T-helper 1 cell (primary cell): ENCODE measurements around the gene KCNQ2.

Source experiments
- DNase-seq, 5 donors: peaks; one replicate each; pipeline ENCODE4 v3.0.0-alpha.2; 2012 to 2020

KCNQ2 gene

DNA sequence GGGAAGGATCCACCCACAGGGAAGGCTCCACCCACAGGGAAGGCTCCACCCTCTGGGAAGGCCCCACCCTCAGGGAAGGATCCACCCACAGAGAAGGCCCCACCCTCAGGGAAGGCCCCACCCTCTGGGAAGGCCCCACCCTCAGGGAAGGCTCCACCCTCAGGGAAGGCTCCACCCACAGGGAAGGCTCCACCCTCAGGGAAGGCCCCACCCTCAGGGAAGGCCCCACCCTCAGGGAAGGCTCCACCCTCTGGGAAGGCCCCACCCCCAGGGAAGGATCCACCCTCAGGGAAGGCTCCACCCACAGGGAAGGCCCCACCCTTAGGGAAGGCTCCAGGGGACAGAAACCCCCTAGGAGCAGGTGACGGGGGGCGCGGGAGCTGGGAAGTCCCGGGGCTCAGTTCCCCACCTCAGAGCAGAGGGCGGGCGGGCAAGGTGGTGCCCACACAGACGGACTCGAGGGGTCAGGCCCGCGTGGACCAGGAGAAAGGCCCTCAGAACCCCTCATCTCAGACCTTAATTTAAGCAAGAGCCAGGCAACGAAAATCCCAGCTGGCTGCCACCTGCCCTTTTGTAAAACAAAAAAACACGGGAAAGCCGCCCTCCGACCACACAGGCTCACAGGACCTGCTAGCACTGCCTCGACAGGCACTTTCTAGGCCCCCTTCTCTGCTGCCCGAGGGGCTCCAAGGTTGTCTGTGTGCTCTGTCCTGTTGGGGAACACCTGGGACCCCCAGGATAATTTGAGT is 39.7 kb downstream of the KCNQ2 start:
- no peak for DNase-seq

- DNase-seq, result no peak
Observed at GRCh38 chr20:63431944-63432343, 40.5 kb downstream of the KCNQ2 start.

- DNase-seq, result no peak
Observed at GRCh38 chr20:63430891-63431290, 41.6 kb downstream of the KCNQ2 start.

DNA sequence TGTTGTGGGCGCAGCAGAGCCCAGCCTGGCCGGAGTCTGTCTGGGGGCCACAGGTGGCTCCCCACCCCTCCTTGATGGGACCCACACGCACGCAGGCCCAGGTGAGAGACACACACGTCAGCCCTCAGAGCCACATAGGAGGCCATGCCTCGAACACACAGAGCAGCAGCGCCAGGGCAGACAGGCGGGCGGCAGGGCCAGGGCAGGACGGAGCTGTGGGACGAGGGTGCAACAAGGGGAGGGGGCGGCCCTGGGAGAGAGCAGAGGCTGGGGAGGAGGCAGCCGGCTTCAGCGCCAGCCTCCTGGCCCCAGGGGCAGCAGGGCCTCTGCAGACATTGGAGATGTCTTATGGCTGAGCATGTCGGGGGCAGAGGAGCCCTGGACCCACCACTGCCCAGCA is 42.5 kb downstream of the KCNQ2 start:
- DNase-seq, result no peak

DNA sequence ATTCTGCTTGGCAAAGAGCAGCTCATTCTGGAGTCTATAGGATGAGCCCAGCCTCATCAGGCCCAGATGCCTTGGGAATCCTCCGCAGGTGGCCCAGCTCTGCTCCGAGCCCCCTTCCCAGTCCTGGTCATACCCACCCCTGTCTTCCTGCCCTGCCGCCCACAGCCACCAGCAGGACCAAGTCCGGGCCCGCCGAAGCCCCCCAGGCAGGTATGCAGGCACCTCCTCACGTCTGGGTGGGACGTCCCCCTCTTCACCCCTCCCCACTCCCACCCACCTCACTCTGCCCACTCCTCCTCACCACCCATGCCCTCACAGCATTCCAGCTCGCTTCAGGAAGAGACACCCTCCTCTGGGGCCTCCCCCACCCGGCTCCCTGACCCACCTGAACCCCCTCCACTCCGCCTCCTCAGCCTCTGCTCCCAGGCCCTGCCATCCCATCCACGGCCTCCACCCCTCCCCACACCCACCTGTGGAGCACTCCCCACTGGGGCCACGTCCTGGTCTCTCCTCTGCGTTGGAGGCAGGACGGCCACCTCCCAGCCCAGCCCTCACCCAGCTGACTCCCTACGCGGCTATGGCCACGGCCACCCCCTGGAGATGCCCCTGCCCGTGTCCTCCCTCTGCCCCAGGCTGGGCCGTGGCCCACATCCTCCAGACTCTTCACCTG is 43.4 kb downstream of the KCNQ2 start:
- no peak for DNase-seq

DNA sequence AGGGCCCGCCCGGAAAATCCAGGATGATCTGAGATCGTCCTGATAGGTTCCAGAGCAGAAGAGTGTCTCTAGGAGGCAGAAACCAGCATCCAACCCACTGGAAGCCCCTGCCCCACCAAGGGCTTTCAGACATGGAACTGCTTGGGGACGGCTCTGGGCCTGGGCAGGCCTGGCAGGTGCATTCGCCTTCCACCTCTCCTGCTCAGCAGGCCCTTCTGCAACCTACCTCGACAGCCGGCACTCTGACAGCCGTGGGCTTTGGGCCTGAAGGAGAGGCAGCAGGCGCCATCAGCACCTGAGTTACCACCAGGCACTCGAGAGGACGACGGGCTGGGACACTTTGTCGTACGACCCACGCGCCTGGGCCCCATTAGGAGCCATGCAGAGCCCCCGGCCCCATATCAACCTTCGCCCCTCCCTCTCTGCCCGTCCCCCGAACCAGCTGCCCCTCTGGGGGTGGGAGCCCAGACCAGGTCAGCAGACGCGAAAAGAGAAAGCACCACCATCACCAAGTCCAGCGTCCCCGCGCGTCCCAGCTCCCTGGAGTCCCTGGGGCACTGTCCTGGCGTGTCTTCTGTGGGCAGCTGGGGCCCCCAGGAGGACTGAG is 44.6 kb downstream of the KCNQ2 start:
- no peak for DNase-seq

- no peak for DNase-seq
Observed at GRCh38 chr20:63427206-63427605, 45.2 kb downstream of the KCNQ2 start.

DNA sequence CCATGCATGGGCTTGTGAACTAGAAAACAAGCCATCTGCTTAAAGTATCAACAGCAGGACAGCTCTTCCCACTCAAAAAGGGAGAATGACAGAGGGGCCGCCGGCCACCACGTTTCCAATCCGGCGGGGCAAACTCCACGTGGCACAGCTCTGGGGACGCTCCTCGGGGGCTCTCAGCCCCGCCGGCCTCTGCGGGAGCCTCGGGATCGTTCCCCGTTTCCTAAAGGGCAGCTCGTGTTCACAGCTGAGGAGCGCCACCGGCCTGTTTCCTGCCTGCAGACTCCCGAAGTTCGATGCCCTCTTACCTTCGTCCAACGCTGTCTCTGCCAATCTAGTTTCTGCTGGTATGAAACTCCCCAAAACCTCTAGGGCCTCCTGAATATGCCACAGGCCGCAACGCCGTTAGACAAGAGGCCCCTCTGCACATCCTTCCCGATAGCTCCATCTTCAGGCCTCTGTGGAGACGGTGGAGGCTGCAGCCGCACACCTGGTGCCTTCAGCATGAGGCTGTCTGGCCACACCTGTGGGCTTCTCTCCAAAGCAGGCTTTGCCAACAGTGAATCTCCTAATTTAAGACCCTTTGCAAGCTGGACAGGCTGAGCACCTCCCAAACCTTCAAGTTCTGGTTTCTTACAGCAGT is 46.5 kb downstream of the KCNQ2 start:
- no peak for DNase-seq

DNA sequence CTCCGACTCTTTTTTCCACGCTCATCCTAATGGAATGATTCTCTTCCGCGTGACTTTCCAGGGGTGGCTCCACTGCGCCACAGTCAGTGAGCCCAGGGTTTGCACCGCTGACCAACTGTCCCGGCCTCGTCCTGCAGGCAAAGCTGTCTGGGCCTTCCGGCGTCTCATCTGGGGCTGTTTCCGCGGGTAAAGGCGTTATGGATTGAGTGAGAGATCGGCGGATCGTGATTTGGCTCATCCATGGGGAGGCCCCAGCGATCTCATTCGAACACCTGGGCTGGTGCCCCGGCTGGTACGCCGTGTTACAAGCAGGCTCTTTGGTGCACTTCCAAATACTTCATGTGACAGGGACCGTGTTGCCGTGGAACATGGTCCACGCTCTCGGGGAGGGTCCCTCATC is 47.8 kb downstream of the KCNQ2 start:
- DNase-seq, result no peak

DNA sequence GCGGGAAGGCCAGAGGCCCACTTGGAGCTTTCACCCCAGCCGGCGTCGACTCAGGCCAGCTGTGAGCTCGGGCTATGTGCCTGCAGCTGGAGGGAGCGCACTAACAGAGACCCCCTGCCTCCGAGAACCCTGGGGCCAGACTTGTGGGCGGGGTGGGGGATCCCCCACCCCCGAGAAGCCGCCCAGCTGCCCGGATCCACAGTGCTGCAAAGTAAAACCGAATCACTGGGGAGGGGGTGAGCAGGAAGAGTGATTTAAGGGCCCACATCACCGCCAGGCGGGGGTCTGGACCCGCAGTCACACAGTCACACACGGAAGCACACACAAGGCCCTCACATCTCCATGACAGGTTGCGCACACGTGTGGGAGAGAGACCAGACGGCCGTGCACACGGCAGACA is 48.7 kb downstream of the KCNQ2 start:
- DNase-seq, result no peak

- DNase-seq, result no peak
Observed at GRCh38 chr20:63422653-63423052, 49.8 kb downstream of the KCNQ2 start.

DNA sequence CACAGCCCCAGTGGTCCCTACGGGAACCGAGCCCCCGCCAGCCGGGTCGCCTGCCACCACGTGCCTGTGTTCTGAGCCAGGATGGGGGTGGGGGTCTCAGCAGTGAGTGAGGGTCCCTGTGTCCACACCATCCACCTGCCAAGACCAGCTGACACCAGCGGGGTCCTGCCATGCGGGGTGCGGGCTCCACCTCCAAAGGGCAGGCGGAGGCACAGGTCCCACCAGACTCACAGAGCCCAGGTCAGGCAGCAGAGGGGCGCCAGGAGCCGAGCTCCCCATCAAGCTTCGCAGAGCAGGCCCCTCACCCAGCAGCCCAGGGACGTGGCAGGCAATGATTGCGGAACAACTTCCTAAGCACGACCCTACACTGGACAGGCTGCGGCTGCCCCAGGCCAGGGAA is 50.5 kb downstream of the KCNQ2 start:
- DNase-seq, result no peak

GRCh38 chr20:63421094-63421692 is 51.3 kb downstream of the KCNQ2 start:
- DNase-seq, result no peak

GRCh38 chr20:63420359-63421093 is 51.9 kb downstream of the KCNQ2 start:
- no peak for DNase-seq

GRCh38 chr20:63419299-63419698 is 53.2 kb downstream of the KCNQ2 start:
- DNase-seq, result no peak

DNA sequence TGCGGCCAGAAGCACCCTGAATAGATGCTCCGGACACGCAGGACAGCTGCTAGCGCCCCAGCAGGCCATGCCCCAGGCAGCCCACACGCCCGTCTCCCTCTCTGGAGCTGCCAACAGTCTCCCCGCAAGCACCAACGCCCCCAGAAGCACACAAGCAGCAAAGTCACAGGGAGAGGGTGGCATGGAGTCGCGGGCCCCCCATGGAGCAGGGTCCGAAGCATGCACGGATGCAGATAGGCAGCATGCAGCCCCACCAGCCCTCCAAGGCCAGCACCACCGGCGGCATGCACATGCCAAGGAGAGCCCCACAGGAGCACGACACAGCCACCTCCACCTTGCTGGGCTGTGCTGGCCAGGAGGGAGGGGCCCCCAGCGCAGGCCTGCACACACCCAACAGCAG is 53.8 kb downstream of the KCNQ2 start:
- no peak for DNase-seq

DNA sequence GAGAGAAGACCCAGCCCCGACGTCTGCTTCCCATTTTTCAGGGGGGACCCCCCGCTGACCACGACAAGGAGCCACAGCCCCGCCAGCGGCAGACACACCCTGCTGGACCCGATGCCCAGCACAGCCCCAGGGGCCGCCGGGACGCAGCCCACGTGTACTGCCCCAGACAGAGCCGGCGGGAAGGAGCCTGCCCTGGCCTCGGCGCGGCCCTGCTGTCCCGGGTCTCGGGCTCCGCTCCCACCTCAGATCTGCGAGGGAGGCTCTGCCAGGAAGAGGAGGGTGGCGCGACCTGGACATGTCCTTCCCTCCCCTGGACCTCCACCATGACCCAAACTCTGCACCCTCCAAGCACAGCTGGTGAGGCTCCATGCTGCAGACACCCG is 54.7 kb downstream of the KCNQ2 start:
- no peak for DNase-seq

GRCh38 chr20:63417097-63417737 is 55.2 kb downstream of the KCNQ2 start:
- no peak for DNase-seq

- DNase-seq, result no peak
Observed at GRCh38 chr20:63416631-63417030, 55.8 kb downstream of the KCNQ2 start.

DNA sequence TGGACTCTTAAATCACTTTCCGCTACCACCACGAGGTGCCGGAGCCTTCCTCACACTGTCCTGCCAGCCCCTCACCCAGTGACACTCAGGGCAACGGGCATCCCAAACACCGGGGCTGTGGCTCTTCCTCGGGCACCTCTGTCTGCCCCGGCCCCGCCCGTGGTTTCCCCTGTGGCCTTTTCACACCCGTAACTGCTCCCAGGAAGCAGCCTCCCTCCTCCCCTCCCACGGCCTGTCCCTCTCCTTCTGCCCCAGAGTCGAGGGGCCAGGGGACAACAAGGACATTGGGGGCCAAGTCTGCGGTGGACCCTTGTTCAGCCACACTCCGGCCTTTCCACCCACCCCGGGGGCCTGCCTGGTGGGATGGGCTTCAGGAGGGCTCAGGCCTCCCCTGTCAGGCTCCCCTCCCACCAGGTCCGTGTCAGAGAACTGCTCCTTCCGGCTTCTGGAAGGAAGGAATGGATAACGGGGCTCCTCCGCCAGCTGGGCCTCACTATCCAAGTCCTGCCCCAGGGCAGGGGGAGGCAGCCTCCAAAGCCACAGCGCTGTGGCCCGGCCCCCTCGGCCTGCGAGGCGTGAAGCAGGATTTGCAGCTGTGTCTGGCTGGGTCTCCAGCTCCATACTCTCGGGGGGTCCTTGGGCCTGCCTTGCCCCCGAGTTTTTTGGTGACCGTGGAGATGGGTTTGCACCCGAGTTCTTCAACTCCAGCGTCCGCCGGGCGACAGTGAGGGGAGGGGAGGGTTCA is 56.6 kb downstream of the KCNQ2 start:
- no peak for DNase-seq

DNA sequence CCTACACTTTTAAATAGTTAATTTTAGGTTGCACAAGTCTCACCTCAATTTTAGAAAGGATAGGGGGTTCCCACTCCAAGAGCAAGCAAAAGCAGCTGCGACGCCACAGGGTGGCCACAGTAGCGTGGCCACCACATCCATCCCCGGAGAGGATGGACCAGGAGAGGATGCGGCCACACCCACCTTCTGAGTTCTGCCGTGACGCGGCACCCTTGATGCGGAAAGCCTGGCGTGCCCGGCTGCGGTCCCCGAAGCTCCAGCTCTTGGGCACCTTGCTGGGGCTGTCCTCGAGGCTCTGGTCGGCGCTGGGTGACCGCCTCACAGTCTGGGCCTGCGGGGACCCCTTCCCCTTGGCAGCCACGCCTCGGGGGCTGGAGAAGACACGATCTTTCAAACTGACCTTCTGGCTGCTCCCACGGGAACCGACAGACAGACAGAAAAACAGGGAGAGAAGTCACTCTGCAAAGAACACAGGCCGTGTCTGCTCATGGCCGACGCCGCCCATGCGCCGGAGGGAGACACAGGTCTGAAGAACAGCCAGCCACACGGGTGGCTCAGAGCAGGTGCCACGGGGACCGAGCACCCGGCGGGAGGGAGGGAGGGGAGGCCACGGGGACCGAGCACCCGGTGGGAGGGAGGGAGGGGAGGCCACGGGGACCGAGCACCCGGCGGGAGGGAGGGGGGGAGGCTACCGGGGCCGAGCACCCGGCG is 57.6 kb downstream of the KCNQ2 start:
- DNase-seq, result no peak
